GM18909 (cell line): ENCODE measurements around the gene HECW1.
"Not testable (repeated sequence)": the region's sequence is repeated elsewhere in the genome, so short reads cannot be mapped to it uniquely, and the experiment has no call there.

ENCODE experiments used
- ATAC-seq: cut with Tn5 transposase; IDR thresholded peaks from one replicate; pipeline ENCODE4 v1.9.1; 2021; ENCODE audit warnings: mild to moderate bottlenecking; ENCODE audit not compliant: unreplicated experiment, poor library complexity

The HECW1 gene

DNA sequence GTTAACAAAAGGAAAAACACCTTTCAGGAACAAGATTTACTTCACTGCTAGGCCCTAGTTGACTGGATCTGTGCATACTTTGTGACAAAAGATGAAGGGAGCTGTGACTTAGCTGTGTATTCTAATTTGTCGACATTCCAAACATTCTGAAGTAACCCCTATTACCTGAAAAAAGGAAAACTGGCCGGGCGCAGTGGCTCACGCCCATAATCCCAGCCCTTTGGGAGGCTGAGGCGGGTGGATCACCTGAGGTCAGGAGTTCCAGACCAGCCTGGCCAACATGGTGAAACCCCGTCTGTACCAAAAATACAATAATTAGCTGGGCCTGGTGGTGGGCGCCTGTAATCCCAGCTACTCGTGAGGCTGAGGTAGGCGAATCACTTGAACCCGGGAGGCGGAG, 472.3 kb downstream of the HECW1 start:
- ATAC-seq = not testable (repeated sequence)

DNA sequence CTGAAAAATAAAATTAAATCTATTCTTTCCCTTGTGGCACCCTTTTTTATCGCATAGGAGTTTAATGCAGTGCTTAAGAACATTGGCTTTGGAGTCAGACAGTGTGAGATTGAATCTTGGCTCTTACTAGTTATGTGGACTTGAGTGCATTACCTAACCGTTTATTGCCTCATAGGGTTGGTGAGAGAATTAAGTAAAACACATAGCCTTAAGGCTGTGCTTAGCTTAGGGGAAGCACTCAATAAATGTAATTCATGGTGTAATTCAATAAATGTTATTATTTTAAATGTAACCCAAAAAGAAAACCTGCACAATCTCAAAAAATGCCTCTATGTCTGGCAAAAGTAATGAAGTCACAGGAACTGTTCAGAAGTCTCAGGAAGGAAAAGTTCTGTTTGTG, 473.1 kb downstream of the HECW1 start:
- ATAC-seq = no peak

DNA sequence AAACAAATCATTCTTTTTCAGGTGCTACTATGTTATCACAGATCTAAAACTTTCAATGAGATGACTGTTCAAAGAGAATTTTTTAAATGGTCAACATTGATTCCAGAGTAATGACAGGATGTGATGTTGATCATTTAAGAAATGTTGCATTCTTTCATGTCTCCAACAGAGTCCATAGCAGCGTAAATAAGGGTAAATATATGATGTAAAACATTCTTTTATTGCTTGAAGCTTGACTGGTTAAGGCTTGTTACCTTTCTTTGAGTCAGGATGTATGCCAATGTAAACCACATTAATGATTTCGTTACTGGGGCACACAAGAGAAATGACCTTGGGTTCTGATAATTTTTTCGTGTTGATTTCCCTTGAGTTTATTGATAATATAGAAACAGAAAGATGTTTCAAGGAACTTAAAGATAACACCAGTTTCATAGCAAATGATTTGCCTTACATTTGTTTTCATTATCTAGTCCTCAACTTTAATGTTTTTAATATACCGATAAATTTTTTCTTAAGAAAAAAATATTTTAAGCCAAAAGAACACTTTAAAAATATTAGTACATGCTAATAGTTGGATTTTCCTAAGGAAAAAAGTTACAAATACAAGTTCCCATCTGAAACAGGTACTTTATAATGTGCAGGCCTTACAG, 473.9 kb downstream of the HECW1 start:
- no peak for ATAC-seq

- no peak for ATAC-seq
Observed at GRCh38 chr7:43588477-43589132, 476.2 kb downstream of the HECW1 start.

- ATAC-seq = no peak
Observed at GRCh38 chr7:43589133-43589478, 476.7 kb downstream of the HECW1 start.

DNA sequence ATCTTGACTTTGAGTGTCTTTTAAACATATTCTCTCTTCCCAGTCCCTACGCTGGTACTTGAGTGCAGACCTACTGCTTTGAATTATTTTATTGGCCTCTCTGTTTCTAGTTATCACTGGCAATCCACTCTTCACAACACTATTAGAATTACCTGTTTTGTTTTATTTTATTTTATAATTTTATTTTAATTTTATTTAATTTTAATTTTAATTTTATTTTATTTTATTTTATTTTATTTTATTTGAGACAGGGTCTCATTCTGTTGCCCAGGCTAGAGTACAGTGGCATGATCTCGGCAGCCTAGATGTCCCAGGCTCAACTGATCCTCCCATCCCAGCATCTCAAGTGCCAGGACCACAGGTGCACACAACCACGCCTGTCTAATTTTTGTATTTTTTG, 477.3 kb downstream of the HECW1 start:
- ATAC-seq = no peak

DNA sequence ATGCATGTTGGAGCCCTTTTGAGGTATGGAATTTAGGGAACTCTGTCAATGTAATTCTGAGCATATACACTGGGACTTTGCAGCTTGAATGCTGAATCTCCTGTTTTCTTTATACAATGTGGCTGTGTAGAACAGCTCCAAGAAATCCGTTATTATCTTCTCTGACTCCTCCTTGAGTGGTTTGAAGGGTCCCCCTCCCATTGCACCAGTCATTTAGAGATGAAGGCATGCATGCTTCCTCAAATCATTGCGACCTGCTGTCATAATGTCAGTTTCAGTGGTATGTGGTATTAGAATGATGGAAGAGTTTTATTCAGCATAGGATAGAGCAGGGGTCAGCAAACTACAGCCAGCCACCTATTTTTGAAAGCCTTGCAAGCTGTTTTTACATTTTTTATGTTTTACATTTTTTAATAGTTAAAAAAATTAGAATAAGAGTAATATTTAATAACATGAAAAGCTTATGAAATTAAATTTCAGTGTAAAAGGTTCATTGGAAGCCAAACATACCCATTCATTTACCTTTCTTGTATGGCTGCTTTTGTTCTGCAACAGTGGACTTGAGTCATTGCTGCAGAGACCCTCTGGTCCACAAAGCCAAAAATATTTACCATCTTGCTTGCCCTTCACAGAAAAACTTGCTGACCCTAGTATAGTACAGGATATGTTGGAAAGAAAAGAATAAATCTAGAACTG, 478.6 kb downstream of the HECW1 start:
- ATAC-seq = peak; percentile 79

GRCh38 chr7:43591558-43592180, 479.2 kb downstream of the HECW1 start:
- no peak for ATAC-seq

- no peak for ATAC-seq
Observed at GRCh38 chr7:43592326-43592725, 479.9 kb downstream of the HECW1 start.

DNA sequence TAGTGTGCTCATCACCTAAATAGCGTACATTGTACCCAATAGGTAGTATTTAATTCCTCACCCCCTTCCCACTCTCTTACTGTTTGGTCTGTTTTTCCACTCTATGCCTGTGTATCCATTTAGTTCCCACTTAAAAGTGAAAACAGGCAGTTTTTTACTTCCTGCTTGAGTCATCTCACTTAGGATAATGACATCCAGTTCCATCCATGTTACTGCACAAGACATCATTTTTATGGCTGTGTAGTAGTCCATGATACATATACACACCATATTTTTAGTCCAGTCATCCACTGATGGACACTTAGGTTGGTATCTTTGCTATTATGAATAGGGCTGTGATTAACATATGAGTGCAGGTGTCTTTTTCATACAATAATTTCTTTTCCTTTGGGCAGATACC, 480.6 kb downstream of the HECW1 start:
- no peak for ATAC-seq

DNA sequence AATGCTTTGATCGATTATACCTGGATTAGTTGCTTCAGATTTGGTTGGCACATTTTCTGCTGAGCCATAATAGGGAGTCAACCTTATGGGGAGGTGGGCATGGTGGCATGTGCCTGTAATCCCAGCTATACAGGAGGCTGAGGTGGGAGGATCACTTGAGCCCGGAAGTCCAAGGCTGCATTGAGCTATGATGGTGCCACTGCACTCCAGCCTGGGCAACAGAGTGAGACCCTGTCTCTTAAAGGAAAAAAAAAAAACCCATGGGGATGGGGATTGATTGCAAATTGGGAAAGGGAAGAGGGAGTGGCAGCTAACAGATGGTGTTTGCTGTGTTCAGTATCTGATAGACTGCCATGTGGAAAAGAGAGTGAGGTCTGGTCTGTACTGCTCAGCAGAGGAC, 481.6 kb downstream of the HECW1 start:
- ATAC-seq = no peak

- not testable (repeated sequence) for ATAC-seq
Observed at GRCh38 chr7:43596426-43596825, 484.0 kb downstream of the HECW1 start.

- no peak for ATAC-seq
Observed at GRCh38 chr7:43600056-43600455, 487.6 kb downstream of the HECW1 start.

- ATAC-seq = no peak
Observed at GRCh38 chr7:43602256-43602655, 489.8 kb downstream of the HECW1 start.

DNA sequence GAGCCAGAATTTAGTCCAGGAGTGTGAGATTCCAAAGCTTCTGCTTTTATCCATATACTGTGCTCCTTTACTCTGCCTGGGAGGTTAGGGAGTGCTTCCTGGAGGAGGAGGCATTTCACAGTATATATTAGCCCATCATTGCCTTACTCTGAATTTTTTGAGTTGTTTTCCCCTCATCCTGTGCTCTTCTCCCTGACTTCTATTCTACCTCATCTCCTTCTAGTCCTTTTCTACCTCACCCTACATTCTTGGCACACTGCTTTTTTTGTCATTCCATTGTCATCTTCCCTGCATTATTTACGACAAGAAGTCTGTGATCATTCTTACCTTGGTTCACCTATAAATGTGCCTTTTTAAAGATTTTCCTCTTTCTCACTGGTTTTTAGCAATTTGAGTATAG, 491.8 kb downstream of the HECW1 start:
- ATAC-seq = no peak

GRCh38 chr7:43609097-43609496, 496.6 kb downstream of the HECW1 start:
- no peak for ATAC-seq

DNA sequence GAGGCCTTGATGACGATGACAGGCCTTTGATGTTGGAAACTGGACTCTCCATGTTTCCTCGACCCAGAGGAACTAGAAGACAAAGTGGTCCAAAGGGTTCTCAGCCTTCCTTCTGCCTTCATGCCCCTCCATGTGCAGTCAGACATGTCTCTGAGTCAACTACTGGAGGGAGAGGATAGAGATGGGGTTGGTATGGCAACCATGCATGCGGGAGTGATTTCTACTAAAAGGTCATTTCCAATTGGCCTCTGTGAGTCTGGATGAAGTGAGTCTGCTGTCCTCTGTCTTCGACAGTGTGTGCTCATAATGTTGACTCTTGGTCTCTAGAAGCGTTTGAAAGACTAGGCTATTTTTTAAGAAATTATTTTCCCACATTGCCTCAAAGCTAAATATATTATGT, 499.7 kb downstream of the HECW1 start:
- ATAC-seq = no peak

- ATAC-seq = peak; percentile 66
Observed at GRCh38 chr7:43612599-43613589, 500.4 kb downstream of the HECW1 start.
